Iris pigment epithelial cell (primary cell): ENCODE results near the gene UBA3.

Experiments
- DNase-seq: peaks from one replicate; pipeline ENCODE4 v3.0.0-alpha.2; 2011; ENCODE audit warnings: low read depth

UBA3 gene

GRCh38 chr3:69011096-69011730 is 69.0 kb downstream of the UBA3 start:
- peak; percentile 18 for DNase-seq

- DNase-seq: peak; percentile 84
Observed at GRCh38 chr3:69009559-69010410, 70.4 kb downstream of the UBA3 start.

- DNase-seq: no peak
Observed at GRCh38 chr3:69008980-69009379, 71.2 kb downstream of the UBA3 start.

- DNase-seq: no peak
Observed at GRCh38 chr3:69005791-69006482, 74.2 kb downstream of the UBA3 start.

GRCh38 chr3:69005071-69005790 is 74.9 kb downstream of the UBA3 start:
- DNase-seq: peak; percentile 30
